Chondrocyte (in vitro differentiated cells): ENCODE data around the gene CACNG7. TPM values are rescaled to one million over a fixed set of nuclear protein-coding genes. Genes with fewer than 3 reads are reported as not detected.

Experiments used
- DNase-seq: peaks from one replicate; pipeline ENCODE4 v3.0.0; 2021; ENCODE audit warnings: mixed read lengths, low spot score
- H3K27ac Mint-ChIP-seq: one replicate; pipeline ENCODE4 v1.8.0; 2021; ENCODE audit warnings: mild to moderate bottlenecking, moderate library complexity, mixed read lengths; ENCODE audit not compliant: unreplicated experiment
- H3K27me3 Mint-ChIP-seq: 2 replicates; pipeline ENCODE4 v1.8.0; 2021; ENCODE audit warnings: low read depth, mixed read lengths
- H3K36me3 Mint-ChIP-seq: 2 replicates; pipeline ENCODE4 v1.8.0; 2021; ENCODE audit warnings: low read depth, mixed read lengths
- H3K4me1 Mint-ChIP-seq: 2 replicates; pipeline ENCODE4 v1.8.0; 2021; ENCODE audit warnings: low read depth, mild to moderate bottlenecking, mixed read lengths
- H3K4me3 Mint-ChIP-seq: one replicate; pipeline ENCODE4 v1.8.0; 2021; ENCODE audit warnings: mild to moderate bottlenecking, moderate library complexity, mixed read lengths; ENCODE audit not compliant: unreplicated experiment
- H3K9me3 Mint-ChIP-seq: 2 replicates; pipeline ENCODE4 v1.8.0; 2021; ENCODE audit warnings: low read depth, mixed read lengths
- total RNA-seq: library from RNA; stranded (reverse); gene quantifications from 3 replicates; pipeline ENCODE4 v1.2.1, GENCODE V29; 2021
- TF ChIP-seq, protein P1 (sequence below): fragments of 200-600 bp; sonication (generic); IDR thresholded peaks from 2 replicates; pipeline ENCODE4 v1.5.0; 2021; ENCODE audit warnings: antibody characterized with exemption, mild to moderate bottlenecking, moderate library complexity

Gene CACNG7
- total RNA-seq, 1 donor from 2014 or later, result not detected

DNA sequence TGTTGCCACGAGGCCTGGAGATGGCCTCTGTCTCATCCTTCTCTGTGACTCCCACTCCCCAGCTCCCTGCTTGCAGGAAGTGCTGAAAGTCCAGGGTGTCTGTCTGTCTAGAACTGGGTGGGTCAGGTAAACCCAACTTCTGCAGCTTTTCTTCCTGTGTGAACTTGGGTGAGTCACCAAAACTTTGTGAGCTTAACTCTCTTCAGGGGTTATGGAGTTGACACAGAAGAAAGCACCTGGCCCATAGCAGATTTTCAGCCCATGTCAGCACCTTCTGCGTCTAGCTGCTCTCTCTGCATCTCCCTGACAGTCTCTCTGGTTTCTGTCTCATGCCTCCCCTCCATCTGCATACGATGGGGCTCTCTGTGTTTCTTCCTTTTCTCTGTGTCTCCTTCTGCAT, 4.2 kb upstream of the CACNG7 start:
- Mint-ChIP-seq H3K9me3 (no peaks in the 10 kb centered on the region), H3K36me3 (peaks cover 5% of the 10 kb centered on the region), H3K27ac (no peak overlapping the region), H3K27me3 (peaks cover 52% of the 10 kb centered on the region), H3K4me3 (no peak overlapping the region), H3K4me1 (peaks cover 20% of the 10 kb centered on the region)
- TF ChIP-seq, protein P1, sequence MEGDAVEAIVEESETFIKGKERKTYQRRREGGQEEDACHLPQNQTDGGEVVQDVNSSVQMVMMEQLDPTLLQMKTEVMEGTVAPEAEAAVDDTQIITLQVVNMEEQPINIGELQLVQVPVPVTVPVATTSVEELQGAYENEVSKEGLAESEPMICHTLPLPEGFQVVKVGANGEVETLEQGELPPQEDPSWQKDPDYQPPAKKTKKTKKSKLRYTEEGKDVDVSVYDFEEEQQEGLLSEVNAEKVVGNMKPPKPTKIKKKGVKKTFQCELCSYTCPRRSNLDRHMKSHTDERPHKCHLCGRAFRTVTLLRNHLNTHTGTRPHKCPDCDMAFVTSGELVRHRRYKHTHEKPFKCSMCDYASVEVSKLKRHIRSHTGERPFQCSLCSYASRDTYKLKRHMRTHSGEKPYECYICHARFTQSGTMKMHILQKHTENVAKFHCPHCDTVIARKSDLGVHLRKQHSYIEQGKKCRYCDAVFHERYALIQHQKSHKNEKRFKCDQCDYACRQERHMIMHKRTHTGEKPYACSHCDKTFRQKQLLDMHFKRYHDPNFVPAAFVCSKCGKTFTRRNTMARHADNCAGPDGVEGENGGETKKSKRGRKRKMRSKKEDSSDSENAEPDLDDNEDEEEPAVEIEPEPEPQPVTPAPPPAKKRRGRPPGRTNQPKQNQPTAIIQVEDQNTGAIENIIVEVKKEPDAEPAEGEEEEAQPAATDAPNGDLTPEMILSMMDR, result no peak
- no peak for DNase-seq

DNA sequence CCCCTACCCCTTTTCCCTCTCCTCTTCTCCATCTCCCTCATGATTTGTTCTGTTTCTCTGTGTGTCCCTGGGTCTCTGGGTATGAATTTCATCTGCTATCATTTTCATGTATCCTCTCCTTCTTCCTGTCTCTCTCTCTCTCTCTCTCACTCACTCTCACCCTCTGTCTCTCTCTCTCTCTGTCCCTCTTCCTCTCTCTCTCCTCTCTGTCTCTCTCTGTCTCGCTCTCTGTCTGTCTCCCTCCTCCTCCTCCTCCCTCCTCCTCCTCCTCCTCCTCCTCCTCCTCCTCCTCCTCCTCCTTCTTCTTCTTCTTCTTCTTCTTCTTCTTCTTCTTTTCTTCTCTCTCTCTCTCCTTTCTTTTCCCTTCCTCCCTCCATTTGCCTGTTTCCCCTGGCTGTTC, 3.3 kb upstream of the CACNG7 start:
- TF ChIP-seq, protein P1, result no peak
- no peak overlapping the region for H3K27ac Mint-ChIP-seq
- DNase-seq, result no peak
- peaks cover 5% of the 10 kb centered on the region for H3K36me3 Mint-ChIP-seq
- H3K27me3 Mint-ChIP-seq, result peaks cover 59% of the 10 kb centered on the region
- no peaks in the 10 kb centered on the region for H3K9me3 Mint-ChIP-seq
- no peak overlapping the region for H3K4me3 Mint-ChIP-seq
- H3K4me1 Mint-ChIP-seq, result peaks cover 20% of the 10 kb centered on the region

DNA sequence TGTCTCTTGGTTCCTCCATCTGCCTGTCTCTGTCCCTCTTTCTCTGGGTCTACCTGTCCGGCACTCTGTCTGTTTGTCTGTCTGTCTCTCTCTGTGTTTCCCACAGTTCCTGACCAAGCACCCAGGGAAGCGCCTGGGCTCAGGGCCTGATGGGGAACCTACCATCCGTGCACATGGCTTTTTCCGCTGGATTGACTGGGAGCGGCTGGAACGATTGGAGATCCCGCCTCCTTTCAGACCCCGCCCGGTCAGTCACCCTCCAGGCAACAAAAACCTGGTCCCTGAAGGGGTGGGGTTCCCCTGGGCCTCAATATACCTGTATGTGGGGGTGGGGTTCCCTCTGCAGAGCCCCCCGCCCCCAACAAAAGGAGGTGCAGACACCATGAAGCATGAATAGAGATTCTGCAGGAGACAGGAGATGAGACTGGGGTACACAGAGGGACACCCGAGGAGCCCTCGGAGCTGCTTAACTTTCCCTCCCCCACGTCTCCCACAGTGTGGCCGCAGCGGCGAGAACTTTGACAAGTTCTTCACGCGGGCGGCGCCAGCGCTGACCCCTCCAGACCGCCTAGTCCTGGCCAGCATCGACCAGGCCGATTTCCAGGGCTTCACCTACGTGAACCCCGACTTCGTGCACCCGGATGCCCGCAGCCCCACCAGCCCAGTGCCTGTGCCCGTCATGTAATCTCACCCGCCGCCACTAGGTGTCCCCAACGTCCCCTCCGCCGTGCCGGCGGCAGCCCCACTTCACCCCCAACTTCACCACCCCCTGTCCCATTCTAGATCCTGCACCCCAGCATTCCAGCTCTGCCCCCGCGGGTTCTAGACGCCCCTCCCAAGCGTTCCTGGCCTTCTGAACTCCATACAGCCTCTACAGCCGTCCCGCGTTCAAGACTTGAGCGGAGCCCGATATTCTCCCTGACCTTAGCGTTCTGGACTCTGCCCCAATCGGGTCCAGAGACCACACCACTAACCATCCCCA, 2.6 kb upstream of the CACNG7 start:
- TF ChIP-seq, protein P1, result peak; percentile 88
- H3K9me3 Mint-ChIP-seq, result no peaks in the 10 kb centered on the region
- H3K36me3 Mint-ChIP-seq, result peaks cover 5% of the 10 kb centered on the region
- H3K4me1 Mint-ChIP-seq, result peaks cover 20% of the 10 kb centered on the region
- H3K4me3 Mint-ChIP-seq, result no peak overlapping the region
- no peak for DNase-seq
- H3K27me3 Mint-ChIP-seq, result peaks cover 65% of the 10 kb centered on the region
- no peak overlapping the region for H3K27ac Mint-ChIP-seq

DNA sequence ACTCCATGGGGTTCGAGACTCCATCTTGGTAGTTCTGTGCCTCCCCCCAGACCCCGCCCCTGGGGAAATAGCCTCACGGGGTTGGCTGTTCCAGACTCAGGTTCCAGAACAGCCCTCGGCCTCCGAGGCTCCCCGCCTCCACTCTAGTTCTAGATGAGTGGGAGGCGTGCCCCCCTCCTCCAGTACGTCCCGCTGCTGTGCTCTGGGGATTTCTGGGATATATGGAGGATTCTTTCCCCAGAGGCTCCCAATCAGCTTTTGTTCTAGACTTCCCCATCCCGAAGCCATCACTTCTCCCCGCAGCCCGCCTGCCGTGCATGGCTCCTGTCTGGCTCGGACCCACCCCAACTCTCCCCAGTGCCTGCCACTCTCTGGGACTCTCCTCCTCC, 1.9 kb upstream of the CACNG7 start:
- Mint-ChIP-seq H3K4me1 (peaks cover 20% of the 10 kb centered on the region), H3K36me3 (peaks cover 5% of the 10 kb centered on the region), H3K4me3 (no peak overlapping the region), H3K27me3 (peaks cover 72% of the 10 kb centered on the region), H3K27ac (no peak overlapping the region), H3K9me3 (no peaks in the 10 kb centered on the region)
- no peak for DNase-seq
- TF ChIP-seq, protein P1, result no peak

DNA sequence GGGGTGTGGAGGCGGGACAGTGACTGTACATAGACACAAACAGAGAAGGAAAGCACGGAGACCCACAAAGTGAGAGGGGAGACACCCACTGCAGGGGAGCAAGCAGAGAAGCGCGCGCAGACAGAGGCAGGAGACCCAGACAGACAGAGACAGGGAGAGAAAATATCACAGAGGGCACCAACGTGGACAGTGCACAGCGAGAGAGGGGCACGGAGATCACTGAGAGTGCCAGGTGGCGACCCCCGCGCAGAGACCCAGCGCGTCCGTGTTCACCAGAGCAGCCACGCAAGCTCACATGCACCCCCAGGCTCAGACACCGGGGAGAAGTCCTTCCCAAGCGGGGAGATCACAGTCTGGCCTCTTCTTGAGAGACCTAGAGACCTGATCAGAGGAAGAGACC, 1.4 kb upstream of the CACNG7 start:
- Mint-ChIP-seq H3K27me3 (peaks cover 75% of the 10 kb centered on the region), H3K4me1 (peaks cover 20% of the 10 kb centered on the region), H3K36me3 (peaks cover 5% of the 10 kb centered on the region), H3K27ac (no peak overlapping the region), H3K9me3 (no peaks in the 10 kb centered on the region), H3K4me3 (peak overlapping the region; percentile 22)
- DNase-seq, result no peak
- TF ChIP-seq, protein P1, result no peak
